DMS53 treated with DMSO at 0.1 percent for 48 hours (cell line): ENCODE measurements around the gene ECEL1.
"Not testable (repeated sequence)": the region's sequence is repeated elsewhere in the genome, so short reads cannot be mapped to it uniquely, and the experiment has no call there.

Experiments
- DNase-seq: peaks from one replicate; lab custom pipeline; 2025; ENCODE audit not compliant: unreplicated experiment; lab: John Stamatoyannopoulos, UW

Gene ECEL1

GRCh38 chr2:232444409-232445148 lies 43.1 kb downstream of the ECEL1 start:
- no peak for DNase-seq

GRCh38 chr2:232443669-232444408 lies 43.8 kb downstream of the ECEL1 start:
- not testable (repeated sequence) for DNase-seq

- not testable (repeated sequence) for DNase-seq
These were observed 44.6 kb downstream of the ECEL1 start for GRCh38 chr2:232443047-232443446.

- DNase-seq, result not testable (repeated sequence)
These were observed 45.2 kb downstream of the ECEL1 start for GRCh38 chr2:232442431-232442830.

- not testable (repeated sequence) for DNase-seq
These were observed 45.7 kb downstream of the ECEL1 start for GRCh38 chr2:232441922-232442321.

- no peak for DNase-seq
These were observed 46.4 kb downstream of the ECEL1 start for GRCh38 chr2:232441147-232441651.

GRCh38 chr2:232440220-232441018 lies 47.2 kb downstream of the ECEL1 start:
- peak; percentile 31 for DNase-seq

- no peak for DNase-seq
These were observed 47.9 kb downstream of the ECEL1 start for GRCh38 chr2:232439758-232440135.

GRCh38 chr2:232438951-232439757 lies 48.5 kb downstream of the ECEL1 start:
- DNase-seq, result no peak

- no peak for DNase-seq
These were observed 49.5 kb downstream of the ECEL1 start for GRCh38 chr2:232438091-232438490.

GRCh38 chr2:232437195-232437571 lies 50.5 kb downstream of the ECEL1 start:
- no peak for DNase-seq

- no peak for DNase-seq
These were observed 51.0 kb downstream of the ECEL1 start for GRCh38 chr2:232436381-232437194.

GRCh38 chr2:232435805-232436204 lies 51.8 kb downstream of the ECEL1 start:
- no peak for DNase-seq

GRCh38 chr2:232435375-232435648 lies 52.3 kb downstream of the ECEL1 start:
- DNase-seq, result no peak

- no peak for DNase-seq
These were observed 52.9 kb downstream of the ECEL1 start for GRCh38 chr2:232434563-232435374.

- DNase-seq, result no peak
These were observed 53.5 kb downstream of the ECEL1 start for GRCh38 chr2:232434091-232434490.

GRCh38 chr2:232433622-232434021 lies 54.0 kb downstream of the ECEL1 start:
- DNase-seq, result not testable (repeated sequence)

- DNase-seq, result no peak
These were observed 54.9 kb downstream of the ECEL1 start for GRCh38 chr2:232432598-232433184.
